GM12892 (cell line): ENCODE results near the gene MRPL39.

ENCODE experiments used
- POLR2A ChIP-seq: IDR thresholded peaks from 2 replicates; pipeline ENCODE4 v1.6.1; 2011; ENCODE audit warnings: low read depth, low read length, control low read depth
- POLR2AphosphoS5 ChIP-seq: IDR thresholded peaks from 2 replicates; pipeline ENCODE4 v1.6.1; 2011; ENCODE audit warnings: low read depth, low read length, control low read depth

DNA sequence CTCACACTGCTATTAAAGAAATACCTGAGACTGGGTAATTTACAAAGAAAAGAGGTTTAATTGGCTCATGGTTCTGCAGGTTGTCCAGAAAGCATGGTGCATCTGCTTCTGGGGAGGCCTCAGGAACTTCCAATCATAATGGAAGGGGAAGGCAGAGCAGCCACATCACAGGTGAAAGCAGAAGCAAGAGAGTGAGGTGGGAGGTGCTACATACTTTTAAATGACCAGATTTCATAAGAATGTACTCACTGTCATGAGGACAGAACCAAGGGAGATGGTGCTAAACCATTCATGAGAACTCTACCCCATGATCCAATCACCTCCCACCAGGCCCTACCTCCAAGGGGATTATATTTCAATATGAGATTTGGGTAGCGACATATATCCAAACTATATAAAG is 55.7 kb downstream of the MRPL39 start:
- TF ChIP-seq POLR2A: no peak
- no peak for TF ChIP-seq POLR2AphosphoS5
